HL-60 (cell line): ENCODE measurements around the gene ZNF689.

ENCODE experiments used
- DNase-seq, 2 experiments: peaks; one replicate each; pipeline ENCODE4 v3.0.0-alpha.2; 2010 to 2020; ENCODE audit warnings: low read depth in 1 of 2, low spot score in 1 of 2
- H3K27ac ChIP-seq: fragments of 250-450 bp; sonication (Bioruptor Pico); replicated peaks from 2 replicates; pipeline ENCODE4 v1.5.1; 2020; ENCODE audit warnings: mild to moderate bottlenecking, moderate library complexity
- H3K27me3 ChIP-seq: fragments of 250-450 bp; sonication (Bioruptor Pico); 2 replicates; pipeline ENCODE4 v1.5.1; 2021; ENCODE audit warnings: mild to moderate bottlenecking, moderate library complexity; ENCODE audit not compliant: insufficient read depth, poor library complexity, severe bottlenecking
- H3K4me3 ChIP-seq: replicated peaks from 2 replicates; pipeline ENCODE4 v1.5.1; 2011; ENCODE audit warnings: mild to moderate bottlenecking, control low read depth, low read length; ENCODE audit not compliant: insufficient read depth
- CTCF ChIP-seq: IDR thresholded peaks from one replicate; pipeline ENCODE4 v1.5.1; 2011; ENCODE audit warnings: low read length, control low read depth, inconsistent platforms; ENCODE audit not compliant: insufficient read depth
- GABPA ChIP-seq: IDR thresholded peaks from 2 replicates; pipeline ENCODE4 v1.6.1; 2012; ENCODE audit warnings: low read depth
- POLR2AphosphoS5 ChIP-seq: IDR thresholded peaks from 2 replicates; pipeline ENCODE4 v1.6.1; 2012; ENCODE audit warnings: low read depth
- REST ChIP-seq: IDR thresholded peaks from 2 replicates; pipeline ENCODE4 v1.6.1; 2012; ENCODE audit warnings: low read depth; ENCODE audit not compliant: insufficient replicate concordance
- SPI1 ChIP-seq: IDR thresholded peaks from 2 replicates; pipeline ENCODE4 v1.6.1; 2012; ENCODE audit warnings: low read depth, mild to moderate bottlenecking, borderline replicate concordance

The ZNF689 gene

DNA sequence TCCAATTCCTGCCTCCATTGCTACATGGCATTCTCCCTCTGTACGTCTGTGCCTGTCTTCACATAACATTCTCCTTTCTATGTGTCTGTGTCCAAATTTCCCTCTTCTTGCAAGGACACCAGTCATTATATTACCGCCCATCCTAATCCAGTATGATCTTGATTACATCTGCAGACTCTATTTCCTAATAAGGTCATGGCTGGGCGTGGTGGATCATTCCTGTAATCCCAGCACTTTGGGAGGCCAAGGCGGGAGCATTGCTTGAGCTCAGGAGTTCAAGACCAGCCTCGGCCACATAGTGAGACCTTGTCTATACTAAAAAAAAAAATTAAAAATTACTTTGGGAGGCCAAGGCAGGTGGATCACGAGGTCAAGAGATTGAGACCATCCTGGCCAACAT lies 35.5 kb upstream of the ZNF689 start:
- DNase-seq, result no peak
- Histone ChIP-seq H3K27ac (no peak overlapping the region), H3K4me3 (no peak overlapping the region), H3K27me3 (no peaks in the 10 kb centered on the region)
- TF ChIP-seq REST, result no peak
- no peak for TF ChIP-seq CTCF
- TF ChIP-seq POLR2AphosphoS5, result no peak
- TF ChIP-seq GABPA, result no peak

GRCh38 chr16:30644334-30644830 lies 34.2 kb upstream of the ZNF689 start:
- H3K4me3 ChIP-seq, result no peak overlapping the region
- no peak overlapping the region for H3K27ac ChIP-seq
- TF ChIP-seq REST (no peak), SPI1 (no peak), POLR2AphosphoS5 (no peak), GABPA (no peak), CTCF (no peak)
- DNase-seq, result no peak
- H3K27me3 ChIP-seq, result no peaks in the 10 kb centered on the region

GRCh38 chr16:30641378-30641982 lies 31.3 kb upstream of the ZNF689 start:
- Histone ChIP-seq H3K4me3 (no peak overlapping the region), H3K27me3 (no peaks in the 10 kb centered on the region), H3K27ac (no peak overlapping the region)
- DNase-seq, result no peak
- TF ChIP-seq GABPA (no peak), POLR2AphosphoS5 (no peak), SPI1 (no peak), CTCF (no peak), REST (no peak)
